Esophagus squamous epithelium (tissue), 5 donors: Measurements from ENCODE around the gene SMIM10. TPM values are rescaled to one million over a fixed set of nuclear protein-coding genes. Genes with fewer than 3 reads are reported as not detected.
A peak's percentile ranks its signal among the peaks of the same experiment; 100 is the strongest.

Source experiments
- DNase-seq: peaks from one replicate; lab custom pipeline; 2025; lab: John Stamatoyannopoulos, UW
- H3K27ac ChIP-seq, 4 donors: fragments of 200-600 bp; sonication (generic); one replicate each; pipeline ENCODE4 v1.5.1; 2016 to 2019; ENCODE audit warnings: mild to moderate bottlenecking in 1 of 4
- H3K27me3 ChIP-seq, 4 donors: fragments of 200-600 bp; sonication (generic); 1 replicate in 3 of 4; 2 replicates in 1 of 4; pipeline versions ENCODE4 v1.5.1 to v1.6.0; 2017 to 2021; ENCODE audit warnings: antibody characterized with exemption in 1 of 4
- H3K36me3 ChIP-seq, 3 donors: fragments of 200-600 bp; sonication (generic); one replicate each; pipeline ENCODE4 v1.5.1; 2016 to 2019
- H3K4me1 ChIP-seq, 3 donors: fragments of 200-600 bp; sonication (generic); one replicate each; pipeline ENCODE4 v1.5.1; 2017 to 2019
- H3K4me3 ChIP-seq, 4 donors: fragments of 200-600 bp; sonication (generic); 1 replicate in 3 of 4; 2 replicates in 1 of 4; pipeline ENCODE4 v1.5.1; 2016 to 2019; ENCODE audit warnings: mild to moderate bottlenecking in 2 of 4, moderate library complexity in 1 of 4
- H3K9me3 ChIP-seq, 3 donors: fragments of 200-600 bp; sonication (generic); one replicate each; pipeline ENCODE4 v1.5.1; 2016 to 2019
- CTCF ChIP-seq, 6 experiments: fragments of 450-650 bp in 4 of 6; fragments of 200-600 bp in 2 of 6; sonication (generic) in 2 of 6; IDR thresholded peaks; one replicate each; pipeline ENCODE4 v1.5.1; 2016 to 2019; ENCODE audit warnings: antibody characterized with exemption in 6 of 6, mild to moderate bottlenecking in 4 of 6, moderate library complexity in 4 of 6
- POLR2A ChIP-seq, 4 donors: fragments of 450-650 bp; IDR thresholded peaks; one replicate each; pipeline ENCODE4 v1.6.1; 2017; ENCODE audit warnings: antibody characterized with exemption in 4 of 4, mild to moderate bottlenecking in 4 of 4, moderate library complexity in 3 of 4
- WGBS, 2 donors: methylation state at CpG; one replicate each; pipeline ENCODE4 v1.1.5; 2018; 5-methylcytosine and 5-hydroxymethylcytosine counted together
- intact Hi-C: fragments of 100-400 bp; cut with DNase I; formaldehyde crosslinking; loops from one replicate; pipeline ENCODE4 v1.15.0; 2022
- total RNA-seq, 4 donors: library from RNA; depleted of rRNA; stranded (reverse); fragments of >200 nt; gene quantifications; one replicate each; pipeline ENCODE4 v1.1.0, GENCODE V29; 2016
- donor health status: DM: yes; HTN: yes; CAD: no.

The SMIM10 gene
- total RNA-seq, 4 donors from 2014 or later, result 1.1 to 2.1 TPM; not detected in 2

- no peaks in the 10 kb centered on the region for H3K9me3 ChIP-seq
- H3K27me3 ChIP-seq, result no peaks in the 10 kb centered on the region
- 45 to 84% methylated on average over 2 of the region's 2 CpGs for WGBS, 2 donors
- no peak overlapping the region for H3K27ac ChIP-seq
- H3K4me3 ChIP-seq, result no peak overlapping the region
- no peak for DNase-seq
- intact Hi-C loops, result no loop called here
- H3K4me1 ChIP-seq, result no peaks in the 10 kb centered on the region
- TF ChIP-seq CTCF (IDR thresholded peaks at IDR 0.05) (no peak), POLR2A (IDR thresholded peaks at IDR 0.05) (no peak)
- no peaks in the 10 kb centered on the region for H3K36me3 ChIP-seq
Measured at GRCh38 chrX:134982748-134983147, 8.0 kb upstream of the SMIM10 start.

DNA sequence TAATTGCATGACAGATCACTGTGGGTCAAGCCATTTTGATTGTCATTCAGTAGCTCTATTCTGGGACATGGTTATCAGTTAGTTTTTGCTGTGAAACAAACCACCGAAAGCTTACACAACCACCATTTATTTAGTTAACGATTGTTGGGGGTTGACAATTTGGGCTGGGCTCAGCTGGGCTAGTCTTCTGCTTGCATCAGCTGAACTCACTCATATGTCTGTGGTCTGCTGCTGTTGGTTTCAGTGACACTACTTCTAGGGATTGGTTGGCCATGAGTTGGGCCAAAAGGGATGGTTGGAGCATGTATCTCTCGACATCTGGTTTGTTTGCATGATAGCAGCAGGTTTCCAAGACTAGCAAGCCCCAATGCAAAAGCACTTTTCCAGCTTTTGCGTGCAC lies 5.3 kb upstream of the SMIM10 start:
- TF ChIP-seq CTCF (IDR thresholded peaks at IDR 0.05) (no peak), POLR2A (IDR thresholded peaks at IDR 0.05) (no peak)
- no peak overlapping the region for H3K4me3 ChIP-seq
- H3K36me3 ChIP-seq, result no peaks in the 10 kb centered on the region
- WGBS, 2 donors, result 82 to 86% methylated on average over 4 of the region's 4 CpGs
- intact Hi-C loops, result no loop called here
- no peak overlapping the region for H3K27ac ChIP-seq
- H3K27me3 ChIP-seq, result no peaks in the 10 kb centered on the region
- peaks cover 0 to 3% (median 0%) of the 10 kb centered on the region in 3 donors for H3K4me1 ChIP-seq
- DNase-seq, result no peak
- H3K9me3 ChIP-seq, result no peaks in the 10 kb centered on the region

DNA sequence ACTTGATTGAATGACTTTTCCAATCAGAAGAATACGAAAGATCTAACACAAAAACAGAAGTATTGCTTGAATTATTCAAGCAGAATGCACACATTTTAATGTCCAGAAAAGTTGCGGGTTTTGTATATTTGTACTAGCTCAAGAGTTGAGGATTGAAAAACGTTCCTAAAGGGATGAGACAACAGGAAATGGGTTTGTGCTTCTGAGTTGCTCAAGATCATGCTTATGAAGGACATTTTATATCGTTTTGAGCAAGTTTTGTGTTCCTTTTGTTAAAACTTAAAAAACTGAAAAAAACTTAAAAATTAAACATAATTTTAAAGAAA lies 353 bp upstream of the SMIM10 start:
- Histone ChIP-seq H3K9me3 (no peaks in the 10 kb centered on the region), H3K4me1 (peaks cover 0 to 11% (median 0%) of the 10 kb centered on the region in 3 donors), H3K36me3 (no peaks in the 10 kb centered on the region), H3K4me3 (peak overlapping the region in 3 of 4 donors; percentile 38 to 65 (median 45)), H3K27me3 (no peaks in the 10 kb centered on the region), H3K27ac (peak overlapping the region in 2 of 4 donors; percentile 9 to 52)
- TF ChIP-seq POLR2A (IDR thresholded peaks at IDR 0.05), result no peak
- no peak for TF ChIP-seq CTCF (IDR thresholded peaks at IDR 0.05)
- no peak for DNase-seq
- intact Hi-C loops, result no loop called here
- 50 to 56% methylated on average over 4 of the region's 4 CpGs for WGBS, 2 donors

GRCh38 chrX:134997646-134998045 lies 6.9 kb downstream of the SMIM10 start:
- intact Hi-C loops, result no loop called here
- no peaks in the 10 kb centered on the region for H3K27me3 ChIP-seq
- no peaks in the 10 kb centered on the region for H3K36me3 ChIP-seq
- TF ChIP-seq POLR2A (IDR thresholded peaks at IDR 0.05) (no peak), CTCF (IDR thresholded peaks at IDR 0.05) (no peak)
- H3K9me3 ChIP-seq, result no peaks in the 10 kb centered on the region
- H3K4me1 ChIP-seq, result peaks cover 0 to 9% (median 0%) of the 10 kb centered on the region in 3 donors
- WGBS, 2 donors, result 33 to 86% methylated on average over 1 of the region's 1 CpG
- no peak overlapping the region for H3K4me3 ChIP-seq
- H3K27ac ChIP-seq, result no peak overlapping the region
- DNase-seq, result no peak

DNA sequence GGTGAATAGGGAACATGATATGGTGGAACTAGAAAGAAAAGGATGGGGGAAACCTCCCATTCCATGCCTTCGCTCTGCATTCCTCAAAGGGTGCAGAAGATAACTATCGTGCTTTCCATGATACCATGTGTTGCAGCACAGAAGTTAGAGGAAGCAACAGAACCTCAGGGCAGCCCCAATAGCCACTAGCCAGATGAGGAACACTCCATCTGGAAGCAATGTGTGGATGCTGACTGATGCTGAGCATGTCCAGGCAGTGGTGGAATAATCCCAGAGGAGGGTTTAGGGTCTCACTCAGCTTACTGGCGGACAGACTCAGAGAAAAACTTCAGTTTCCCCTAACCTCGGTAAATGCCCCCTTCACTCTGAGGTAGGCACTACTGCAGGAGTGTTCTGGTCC lies 7.5 kb downstream of the SMIM10 start:
- intact Hi-C loops, result no loop called here
- no peak overlapping the region for H3K27ac ChIP-seq
- H3K27me3 ChIP-seq, result no peaks in the 10 kb centered on the region
- H3K4me1 ChIP-seq, result peaks cover 0 to 9% (median 0%) of the 10 kb centered on the region in 3 donors
- TF ChIP-seq POLR2A (IDR thresholded peaks at IDR 0.05) (no peak), CTCF (IDR thresholded peaks at IDR 0.05) (no peak)
- H3K9me3 ChIP-seq, result no peaks in the 10 kb centered on the region
- H3K4me3 ChIP-seq, result no peak overlapping the region
- DNase-seq, result no peak
- 75% methylated on average over 4 of the region's 4 CpGs; no CpG with 5 or more reads in 1 of the 2 donors for whole genome bisulfite sequencing, 2 donors
- H3K36me3 ChIP-seq, result no peaks in the 10 kb centered on the region
